GM18519 (cell line): Measurements from ENCODE around the gene NAP1L4.
"Not testable (repeated sequence)": the region's sequence is repeated elsewhere in the genome, so short reads cannot be mapped to it uniquely, and the experiment has no call there.

Experiments used
- ATAC-seq: cut with Tn5 transposase; IDR thresholded peaks from one replicate; pipeline ENCODE4 v1.9.1; 2021; ENCODE audit warnings: mild to moderate bottlenecking, moderate library complexity; ENCODE audit not compliant: unreplicated experiment, low FRiP score

The NAP1L4 gene

DNA sequence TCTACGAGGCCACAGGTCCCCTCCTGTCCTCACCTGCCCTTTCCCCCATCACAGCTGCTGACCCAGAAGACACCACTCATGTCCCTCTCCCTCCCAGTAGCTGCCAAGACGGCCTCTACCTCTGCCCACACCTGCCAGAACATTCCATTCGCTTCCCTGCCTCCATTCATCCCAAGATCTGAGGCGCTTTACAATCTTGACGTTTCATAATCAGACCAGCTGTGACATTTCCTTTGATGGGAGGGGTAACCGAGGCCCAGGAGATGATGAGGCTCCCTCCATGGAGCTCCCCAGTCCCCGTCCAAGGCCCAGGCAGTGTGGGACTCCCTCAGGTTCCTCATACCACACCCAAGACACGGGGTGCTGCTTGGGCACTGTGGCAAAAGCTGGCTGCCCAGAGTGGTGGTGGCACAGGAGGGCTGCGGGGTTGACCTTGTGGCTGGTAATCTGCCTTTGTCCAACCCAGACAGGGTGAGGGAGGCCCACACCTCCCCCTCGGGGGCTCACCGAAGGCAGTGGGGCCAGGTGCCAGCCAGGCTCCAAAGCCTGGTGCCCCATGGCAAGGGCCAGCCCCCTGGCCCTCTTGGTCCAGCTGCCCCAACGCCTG lies 80.2 kb downstream of the NAP1L4 start:
- ATAC-seq = no peak

DNA sequence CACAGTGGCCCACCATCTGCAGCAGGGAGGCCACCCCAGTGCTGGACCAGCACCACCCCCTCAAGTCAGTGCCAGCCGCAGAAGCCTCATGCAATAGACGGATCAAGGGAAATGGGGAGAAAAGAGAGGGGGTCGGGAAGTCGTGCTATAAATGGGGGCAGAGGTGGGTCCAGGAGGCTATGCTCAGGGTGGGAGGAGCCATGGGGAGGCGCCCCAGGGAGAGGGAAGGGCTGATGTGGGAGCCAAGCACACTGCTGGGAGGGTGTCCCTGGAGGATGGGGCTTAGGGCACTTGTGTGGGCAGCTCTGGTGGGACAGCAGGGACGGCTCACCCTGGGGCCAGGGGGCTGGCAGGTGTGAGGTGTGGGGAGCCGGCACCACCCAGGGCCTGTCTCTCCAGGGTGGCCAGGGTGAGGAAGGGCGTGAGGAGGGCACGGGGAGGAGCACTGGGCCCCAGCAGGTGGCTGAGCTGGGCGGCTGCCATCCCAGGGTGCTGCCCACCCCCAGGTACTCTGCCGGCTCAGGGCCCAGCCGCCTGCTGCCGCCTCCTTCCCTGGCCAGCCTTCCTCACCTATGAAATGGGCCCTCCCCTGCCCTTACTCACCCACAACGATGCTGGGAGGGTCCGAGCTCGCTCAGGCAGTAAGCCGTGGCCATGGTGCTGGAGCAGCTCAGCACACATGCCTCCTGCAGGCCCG lies 80.9 kb downstream of the NAP1L4 start:
- no peak for ATAC-seq

DNA sequence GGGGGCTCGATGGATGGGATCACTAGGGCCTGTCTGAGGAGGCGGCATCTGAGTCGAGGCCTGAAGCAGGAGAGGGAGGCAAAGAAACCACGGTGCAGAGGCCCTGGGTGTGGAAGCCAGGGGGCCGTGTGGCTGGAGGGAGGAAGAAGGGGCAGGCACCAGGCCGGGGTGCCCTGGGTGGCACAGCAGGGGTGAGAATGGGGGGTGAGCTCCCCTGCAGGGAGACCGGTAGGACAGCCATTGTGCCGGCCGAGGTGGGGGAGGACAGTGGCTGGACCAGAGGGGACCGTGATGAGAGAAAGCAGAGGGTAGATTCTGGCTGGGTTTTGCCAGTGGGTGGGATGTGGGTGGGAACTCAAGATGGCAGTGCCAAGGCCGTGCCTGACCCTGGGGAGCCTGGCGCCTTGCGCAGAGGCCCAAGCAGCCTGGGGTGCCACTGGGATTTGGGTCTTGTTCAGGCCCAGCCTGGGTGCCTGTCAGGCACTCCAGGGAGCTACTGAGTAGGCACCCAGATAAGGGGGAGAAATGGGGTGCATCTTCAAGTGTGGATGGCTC lies 81.7 kb downstream of the NAP1L4 start:
- ATAC-seq = no peak

DNA sequence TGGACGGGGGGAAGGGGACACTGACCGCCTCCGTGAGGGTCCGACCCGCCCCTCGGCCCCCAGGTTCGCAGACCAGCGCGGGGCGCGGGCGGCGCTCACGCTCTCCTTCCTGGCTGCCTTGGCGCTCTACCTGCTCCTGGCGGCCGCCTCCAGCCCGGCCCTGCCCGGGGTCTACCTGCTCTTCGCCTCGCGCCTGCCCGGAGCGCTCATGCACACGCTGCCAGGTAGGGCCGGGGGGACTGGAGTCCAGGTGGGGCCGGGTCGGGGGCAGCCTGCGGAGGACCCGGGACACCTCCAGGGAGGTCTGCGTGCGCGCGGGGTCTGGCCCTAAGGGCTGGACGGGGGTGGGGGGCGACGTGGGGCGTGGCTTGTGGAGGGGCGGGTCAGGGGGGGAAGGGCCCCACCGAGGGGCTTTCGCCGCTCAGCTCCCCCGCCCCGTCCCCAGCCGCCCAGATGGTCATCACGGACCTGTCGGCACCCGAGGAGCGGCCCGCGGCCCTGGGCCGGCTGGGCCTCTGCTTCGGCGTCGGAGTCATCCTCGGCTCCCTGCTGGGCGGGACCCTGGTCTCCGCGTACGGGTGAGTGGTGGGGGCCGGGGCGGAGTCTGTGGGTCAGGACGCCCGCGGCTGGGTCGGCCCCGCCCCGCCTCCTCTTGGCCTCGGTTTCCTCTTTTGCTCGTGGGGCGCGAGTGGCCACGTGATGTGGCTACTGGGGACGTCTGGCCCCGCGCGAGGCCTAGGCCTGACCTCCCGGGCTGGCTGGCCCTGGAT lies 82.8 kb downstream of the NAP1L4 start:
- ATAC-seq = no peak

DNA sequence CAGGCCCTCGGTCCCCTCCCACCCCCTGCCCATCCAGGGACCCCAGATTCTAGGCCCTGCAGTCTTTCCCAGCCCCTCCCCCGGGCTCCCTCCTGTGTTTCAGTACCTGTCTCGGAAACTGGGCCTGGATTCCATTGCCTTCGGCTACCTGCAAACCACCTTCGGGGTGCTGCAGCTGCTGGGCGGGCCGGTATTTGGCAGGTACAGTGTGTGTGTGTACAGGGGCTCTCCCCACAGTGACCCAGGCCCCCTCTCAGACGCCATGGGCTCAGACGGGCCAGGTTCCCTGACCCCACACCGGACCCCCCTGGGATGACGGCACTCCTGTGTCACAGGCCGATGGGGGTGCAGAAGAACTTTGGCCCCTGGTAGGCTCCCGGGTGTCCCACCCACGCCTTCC lies 84.0 kb downstream of the NAP1L4 start:
- no peak for ATAC-seq

DNA sequence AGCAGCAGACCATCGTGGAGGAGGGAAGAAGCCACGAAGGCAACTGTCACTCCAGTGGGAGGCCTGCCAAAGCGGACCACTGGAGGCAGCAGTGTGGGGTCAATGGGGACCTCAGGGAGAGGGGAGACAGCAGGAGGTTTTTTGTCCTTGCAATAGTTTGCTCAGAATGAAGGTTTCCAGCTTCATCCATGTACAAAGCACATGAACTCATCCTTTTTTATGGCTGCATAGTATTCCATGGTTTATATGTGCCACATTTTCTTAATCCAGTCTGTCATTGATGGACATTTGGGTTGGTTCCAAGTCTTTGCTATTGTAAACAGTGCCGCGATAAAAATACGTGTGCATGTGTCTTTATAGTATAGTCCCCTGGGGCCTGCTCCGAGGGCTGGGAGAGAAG lies 86.8 kb downstream of the NAP1L4 start:
- not testable (repeated sequence) for ATAC-seq

DNA sequence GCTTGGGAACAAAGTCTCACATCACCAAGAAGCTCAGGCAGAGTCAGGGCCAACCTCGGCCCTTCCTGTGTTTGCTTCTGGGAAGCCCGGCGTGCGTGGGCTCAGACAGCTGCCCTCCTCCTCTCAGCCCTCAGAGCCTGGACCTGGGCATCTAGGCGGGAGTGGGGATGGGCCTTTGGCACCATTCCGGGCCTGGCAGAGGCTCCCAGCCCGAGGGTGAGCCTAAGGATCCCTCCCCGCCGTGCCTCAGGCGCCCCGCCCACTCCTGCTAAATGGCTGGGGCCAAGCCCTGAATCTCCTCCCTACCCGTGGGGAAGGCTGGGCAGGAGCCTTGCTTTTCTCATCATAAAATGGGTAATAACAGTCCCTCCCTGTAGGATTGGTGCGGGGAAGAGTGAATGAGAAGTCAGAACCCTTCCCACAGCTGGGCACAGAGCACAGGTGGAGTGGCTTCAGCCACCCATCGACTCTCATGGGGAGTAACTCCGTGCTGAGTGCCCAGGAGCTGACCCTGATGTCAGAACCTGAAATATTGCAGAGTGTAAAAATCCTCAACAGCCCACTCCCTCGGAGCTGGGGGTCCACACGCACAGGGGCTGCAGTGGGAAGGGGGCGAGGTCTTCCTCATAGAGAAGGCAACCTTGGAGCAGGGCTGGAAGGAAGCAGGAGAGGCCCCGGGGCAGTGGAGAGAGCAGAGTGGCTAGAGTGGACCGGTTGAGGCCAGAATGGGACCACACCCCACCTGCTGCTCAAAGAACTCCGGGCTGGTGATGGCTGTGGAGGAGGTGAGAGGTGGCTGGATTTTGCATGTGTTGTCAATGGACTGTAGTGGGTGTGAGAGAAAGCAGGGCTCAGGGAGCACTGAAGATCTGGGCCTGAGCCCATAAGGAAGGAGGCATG lies 87.7 kb downstream of the NAP1L4 start:
- ATAC-seq = no peak

DNA sequence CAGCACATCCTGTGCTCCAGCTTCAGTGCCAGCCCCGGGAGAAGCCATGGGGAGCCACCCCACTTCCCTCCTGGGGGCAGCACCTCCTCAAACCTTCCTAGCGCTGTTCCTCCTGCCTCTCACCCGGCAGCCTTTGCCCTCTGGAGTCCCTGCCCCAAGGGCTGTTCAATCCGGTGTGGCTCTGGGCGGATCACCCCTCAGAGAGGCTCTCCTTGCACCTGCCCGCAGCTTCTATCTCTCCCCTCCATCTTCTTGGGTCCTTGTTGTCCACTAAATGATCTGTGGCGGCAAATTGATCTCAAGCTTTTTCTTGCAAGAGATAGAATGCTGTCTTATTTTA lies 88.5 kb downstream of the NAP1L4 start:
- no peak for ATAC-seq

DNA sequence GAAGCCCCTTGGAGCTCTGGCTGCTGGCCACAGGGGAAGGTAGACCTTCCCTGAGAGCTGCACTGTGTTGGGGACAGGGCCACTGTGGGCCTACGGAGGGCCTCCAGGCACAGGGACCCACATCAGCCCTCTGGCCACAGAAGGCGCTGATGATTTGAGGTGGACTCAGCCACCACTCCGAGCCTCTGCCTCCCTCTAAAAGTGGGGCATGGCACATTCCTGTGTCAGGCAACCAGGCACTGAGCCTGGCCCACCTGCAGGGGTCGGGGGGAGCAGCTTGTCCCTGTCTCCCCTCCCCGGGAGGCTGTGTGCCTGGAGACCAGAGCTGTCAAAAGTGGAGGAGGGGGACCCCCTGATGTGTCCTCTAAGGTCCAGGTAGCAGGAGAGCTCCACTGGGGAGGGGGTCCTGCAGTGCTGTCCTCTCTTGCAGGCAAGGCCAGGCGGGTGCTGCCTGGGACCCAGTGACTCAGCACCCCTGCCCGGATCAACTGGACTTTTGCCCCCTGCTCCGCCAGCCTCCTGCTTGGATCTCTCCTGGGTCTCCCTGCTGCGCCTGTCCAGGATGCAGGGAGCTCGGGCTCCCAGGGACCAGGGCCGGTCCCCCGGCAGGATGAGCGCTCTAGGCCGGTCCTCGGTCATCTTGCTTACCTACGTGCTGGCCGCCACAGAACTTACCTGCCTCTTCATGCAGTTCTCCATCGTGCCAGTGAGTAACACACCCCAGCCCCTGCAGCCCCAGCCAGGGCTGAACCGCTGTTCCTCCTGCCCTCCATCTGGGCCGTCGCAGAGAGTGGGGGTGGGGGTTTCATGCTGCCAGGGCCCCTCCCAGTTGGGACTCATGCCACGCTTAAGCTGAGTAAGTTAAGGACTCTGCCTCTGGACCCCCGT lies 89.1 kb downstream of the NAP1L4 start:
- no peak for ATAC-seq

DNA sequence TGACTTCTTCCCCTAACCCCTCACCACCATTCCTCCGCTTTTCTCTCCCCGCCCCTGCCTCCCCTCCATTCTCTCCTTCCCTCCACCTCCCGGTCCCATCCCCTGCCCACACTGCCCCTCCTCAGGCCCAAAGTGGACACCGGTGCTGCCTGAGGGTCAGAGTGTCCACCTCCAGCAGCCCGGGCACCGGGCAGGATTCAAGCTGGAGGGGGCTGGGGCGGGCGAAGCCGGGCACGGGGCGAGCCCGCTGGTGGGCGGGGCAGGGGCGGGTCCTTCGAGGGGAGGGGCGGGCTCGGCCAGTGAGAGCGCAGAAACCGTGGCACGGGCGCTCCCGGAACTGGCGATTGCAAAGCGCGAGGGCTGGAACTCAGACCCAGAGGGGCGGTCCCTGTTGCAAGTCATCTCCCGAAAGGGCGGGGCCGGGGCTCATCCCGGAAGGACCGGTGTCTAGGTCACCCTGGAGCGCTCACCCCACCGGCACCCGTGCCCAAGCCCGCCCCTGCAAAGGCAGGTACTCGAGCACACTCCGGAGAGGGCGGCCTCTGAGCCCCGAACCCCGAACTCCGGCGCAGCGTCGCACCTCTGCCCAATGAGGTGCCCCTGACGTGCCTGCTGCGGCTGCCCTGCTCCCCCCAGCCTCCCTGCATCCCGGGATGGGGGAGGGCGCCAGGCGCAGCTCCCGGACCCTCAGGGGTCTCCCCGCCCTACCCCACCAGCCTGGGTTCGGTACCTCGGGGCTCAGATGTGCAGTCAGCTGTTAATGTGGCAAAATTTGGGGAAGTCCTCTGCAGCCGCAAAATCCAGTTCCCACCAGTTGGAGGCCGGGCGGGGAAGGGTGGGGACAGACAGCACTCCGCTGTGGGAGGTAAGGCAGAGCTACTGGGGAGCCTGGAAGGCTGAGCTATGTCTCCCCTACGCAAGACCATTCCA lies 90.0 kb downstream of the NAP1L4 start:
- ATAC-seq = peak; percentile 87

GRCh38 chr11:2901196-2901796 lies 90.8 kb downstream of the NAP1L4 start:
- ATAC-seq = no peak

GRCh38 chr11:2899080-2899783 lies 92.9 kb downstream of the NAP1L4 start:
- ATAC-seq = no peak

- no peak for ATAC-seq
Observed at GRCh38 chr11:2898366-2899079, 93.6 kb downstream of the NAP1L4 start.

- ATAC-seq = no peak
Observed at GRCh38 chr11:2897048-2897447, 95.1 kb downstream of the NAP1L4 start.

GRCh38 chr11:2896047-2896446 lies 96.1 kb downstream of the NAP1L4 start:
- no peak for ATAC-seq
